NCI-H1092 (cell line): Measurements from ENCODE around the gene CYP2D6.

Source experiments
- DNase-seq: peaks from one replicate; lab custom pipeline; 2025; lab: John Stamatoyannopoulos, UW

Gene CYP2D6

GRCh38 chr22:42084874-42085273 is 45.7 kb downstream of the CYP2D6 start:
- no peak for DNase-seq

DNA sequence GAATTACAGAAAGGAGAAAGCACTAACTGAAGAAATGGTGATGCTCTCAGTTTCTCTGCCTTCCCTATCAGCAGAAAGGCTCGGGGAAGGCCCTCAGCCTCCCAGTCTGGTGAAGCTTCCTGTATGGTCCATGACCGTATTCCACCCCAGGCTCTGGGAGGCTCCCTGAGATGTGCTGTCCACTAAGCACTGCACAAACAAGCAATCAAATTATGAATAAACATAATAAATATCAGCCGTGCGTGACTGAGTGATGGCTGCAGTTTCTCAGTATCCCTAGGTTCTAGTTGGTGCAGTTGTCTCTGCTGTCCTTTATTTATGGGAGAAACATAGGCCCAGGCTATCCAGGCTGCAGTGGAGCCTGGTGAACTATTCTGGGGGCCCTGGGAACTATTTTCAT is 47.5 kb downstream of the CYP2D6 start:
- DNase-seq: no peak

DNA sequence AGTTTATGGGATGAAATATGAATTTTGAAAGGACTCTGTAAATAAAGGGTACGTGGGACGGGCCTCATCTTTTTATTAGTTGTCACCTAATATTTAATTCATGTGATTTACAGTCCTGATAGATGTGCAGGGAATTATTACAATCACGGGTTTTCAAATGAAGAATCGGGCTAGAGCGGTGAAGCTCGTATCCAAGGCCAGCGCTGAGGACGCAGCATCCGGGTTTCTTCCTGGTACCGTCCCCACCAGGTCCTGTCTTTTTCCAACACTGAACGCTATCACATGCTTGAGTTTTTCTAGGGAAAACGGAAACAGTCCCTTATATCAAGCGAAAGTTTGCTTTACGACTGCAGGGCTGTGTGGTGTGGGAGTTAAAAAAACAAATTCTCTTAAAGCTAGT is 50.3 kb downstream of the CYP2D6 start:
- peak; percentile 10 for DNase-seq

DNA sequence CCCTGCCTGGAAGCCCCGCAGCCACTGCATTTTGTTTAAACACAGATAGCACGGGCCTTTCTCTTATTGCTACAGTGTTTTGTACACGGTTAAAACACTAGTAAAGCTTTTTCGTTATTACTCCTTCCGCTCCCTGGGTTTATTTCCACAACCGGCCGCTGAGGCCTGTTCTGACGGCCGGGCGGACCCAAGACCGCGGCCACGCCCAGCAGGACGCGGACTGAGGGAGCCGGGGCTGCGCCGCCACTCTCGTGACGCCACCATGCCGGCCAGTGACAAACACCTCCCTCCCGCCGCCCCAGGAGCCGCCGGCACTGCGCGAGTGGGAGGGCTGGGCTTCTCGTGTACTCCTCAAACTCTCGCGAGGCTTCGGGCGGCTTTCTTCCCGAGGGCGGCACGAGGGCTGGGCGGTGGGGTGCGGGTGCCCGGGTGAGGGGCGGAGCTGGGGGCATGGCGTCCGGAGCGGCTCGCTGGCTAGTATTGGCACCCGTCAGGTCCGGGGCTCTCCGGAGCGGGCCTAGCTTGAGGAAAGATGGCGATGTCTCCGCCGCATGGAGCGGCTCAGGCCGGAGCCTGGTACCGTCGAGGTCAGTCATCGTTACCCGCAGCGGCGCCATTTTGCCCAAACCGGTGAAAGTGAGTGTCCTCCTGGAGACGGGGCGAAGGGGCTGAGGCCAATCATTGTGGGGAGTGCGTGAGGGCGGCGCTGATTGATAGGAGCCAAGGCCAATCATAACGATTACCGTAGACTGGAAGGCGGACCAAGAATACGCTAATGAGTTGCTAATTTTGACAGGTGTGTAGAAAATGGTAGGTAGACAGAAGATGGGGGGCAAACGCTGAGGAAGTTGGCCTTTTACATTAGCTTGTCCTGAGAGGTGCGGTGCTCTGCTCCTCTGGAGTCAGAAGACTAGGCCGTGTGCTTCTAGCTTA is 51.0 kb downstream of the CYP2D6 start, which contains the start of gene SMDT1:
Gene SMDT1 (plus strand): TSS at position 382 of the 933 bp plus-strand sequence. CDS start 69 bp downstream, at position 451.
- peak; percentile 97 for DNase-seq

DNA sequence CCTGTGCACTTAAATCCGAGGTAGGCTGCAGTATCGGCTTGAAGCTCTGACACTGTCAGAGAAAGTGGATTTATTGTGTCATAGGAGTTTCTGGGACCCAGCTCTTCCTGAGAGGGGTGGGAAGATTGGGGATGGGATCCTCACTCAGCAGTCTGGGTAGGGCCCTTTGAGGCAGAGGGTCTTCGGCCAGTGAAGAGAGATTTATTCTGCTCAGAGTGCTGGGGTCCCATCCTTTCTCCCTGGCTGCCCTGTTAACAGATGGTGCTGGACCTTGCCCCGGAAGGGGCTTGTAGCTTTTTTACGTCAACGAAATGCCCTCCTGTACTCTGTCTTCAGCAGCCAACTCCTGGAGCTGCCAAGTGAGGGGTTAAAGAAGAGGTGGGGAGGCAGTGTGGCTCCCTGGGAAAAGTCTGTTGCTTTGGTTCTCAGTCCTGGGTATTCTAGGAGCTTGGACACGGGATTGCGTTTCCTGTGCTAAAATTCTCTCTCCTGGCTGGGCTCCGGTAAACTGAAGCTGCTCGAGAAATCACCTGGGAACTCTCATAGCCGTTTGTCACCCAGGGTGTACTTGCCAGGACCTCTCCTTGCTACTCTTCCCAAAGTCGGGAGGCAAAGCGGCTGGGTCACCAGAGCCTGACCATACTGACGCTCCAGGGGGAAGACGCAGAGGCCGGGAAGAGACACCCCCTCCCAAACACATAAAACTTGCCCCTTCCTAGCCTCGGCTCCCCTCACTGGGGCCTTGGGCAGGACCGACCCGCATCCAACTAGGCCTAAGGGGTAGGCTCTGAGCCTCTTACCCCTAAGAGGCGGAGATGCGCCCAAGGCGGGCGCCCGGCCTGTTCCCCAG is 51.9 kb downstream of the CYP2D6 start:
- no peak for DNase-seq

- no peak for DNase-seq
Measured at GRCh38 chr22:42077486-42078125, 53.0 kb downstream of the CYP2D6 start.

GRCh38 chr22:42076764-42077485 is 53.7 kb downstream of the CYP2D6 start:
- DNase-seq: no peak
